ENCODE measurements around the gene NOP58.
"Not testable (repeated sequence)": the region's sequence is repeated elsewhere in the genome, so short reads cannot be mapped to it uniquely, and the experiment has no call there.

GRCh38 chr2:202276078-202276720 lies 10.6 kb downstream of the NOP58 start:
- not testable (repeated sequence) for TF ChIP-seq CTCF (IDR thresholded peaks at IDR 0.05); EZH2 (IDR thresholded peaks at IDR 0.05; ENCODE audit: borderline replicate concordance, insufficient read depth, low read depth, low read length, poor library complexity, severe bottlenecking)

All from B cell (primary cell).